ENCODE measurements around the gene ATXN1.

Gene ATXN1

DNA sequence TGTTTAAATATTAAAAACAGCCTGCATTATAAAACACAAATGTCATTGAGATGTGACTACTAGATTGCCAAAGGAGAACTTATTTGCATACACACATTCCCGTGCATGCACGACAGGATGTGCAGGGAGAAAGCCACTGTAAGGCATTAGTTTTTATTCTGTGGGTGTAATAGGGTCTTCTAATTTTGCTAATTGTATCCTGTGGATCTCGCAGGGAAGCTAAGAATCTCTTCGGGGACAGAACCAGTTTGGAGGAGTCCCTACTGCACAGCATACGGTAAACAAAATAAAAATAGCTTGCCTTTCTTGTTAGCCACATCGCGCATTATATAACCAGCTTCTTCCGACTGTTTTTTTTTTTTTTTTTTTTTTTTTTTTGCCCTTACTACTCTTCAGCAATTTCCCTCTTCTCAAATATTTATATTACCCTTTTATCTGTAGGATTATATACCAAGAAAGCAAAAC, 2.0 kb downstream of the ATXN1 start:
- Histone ChIP-seq H3K9me3 (ENCODE audit: control insufficient read depth in 1 of 2, low read length in 2 of 2) (no peaks in the 10 kb centered on the region), H3K27me3 (ENCODE audit: low read depth, low read length) (no peaks in the 10 kb centered on the region), H3K4me3 (ENCODE audit: low read depth in 1 of 2, low read length in 2 of 2) (peak overlapping the region; percentile 87 to 88), H3K4me1 (ENCODE audit: control insufficient read depth in 1 of 2, insufficient read depth in 2 of 2, low read length in 2 of 2) (peaks cover 3 to 25% of the 10 kb centered on the region in 2 donors), H3K36me3 (ENCODE audit: control insufficient read depth in 1 of 2, insufficient read depth in 2 of 2, low read length in 2 of 2) (peaks cover 0 to 4% of the 10 kb centered on the region in 2 donors), H3K27ac (ENCODE audit: low read length) (peak overlapping the region; percentile 92)

DNA sequence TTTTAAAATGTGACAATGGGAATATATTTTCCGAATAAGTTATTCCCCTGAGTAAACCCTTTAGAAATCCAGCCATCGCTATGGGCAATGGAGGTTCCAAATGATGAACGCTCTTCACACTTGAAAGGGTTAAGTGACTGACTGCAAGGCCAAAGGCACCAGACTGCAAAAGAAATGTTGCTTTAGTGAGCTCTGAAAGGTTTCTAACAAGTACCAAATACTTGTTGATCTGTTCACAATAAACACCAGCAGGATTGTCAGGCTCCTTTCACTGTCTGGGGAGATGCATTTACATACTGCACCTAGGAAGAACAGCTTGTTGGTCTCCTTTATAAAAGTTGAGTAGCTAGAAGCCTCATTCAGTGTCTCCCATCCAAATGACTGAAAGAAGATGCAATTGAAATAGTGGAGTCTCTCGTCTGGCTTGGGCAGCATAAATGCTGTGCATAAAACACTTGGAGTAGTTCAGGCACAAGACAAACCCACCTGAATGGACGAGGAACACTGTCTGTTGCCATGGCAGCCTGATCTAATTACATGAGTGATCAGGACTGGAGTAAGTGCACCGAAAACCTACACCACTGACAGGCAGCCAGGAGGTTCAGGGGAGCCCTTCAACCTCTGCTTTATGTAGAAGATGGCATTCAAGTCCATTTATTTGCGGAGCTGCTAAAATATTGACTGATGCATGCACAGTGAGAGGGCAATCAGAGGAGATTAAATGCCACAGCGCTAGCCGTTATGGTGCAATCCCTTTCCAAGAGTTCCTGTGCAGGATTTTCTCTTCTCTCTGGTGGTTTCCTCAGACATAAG, 2.9 kb downstream of the ATXN1 start:
- Histone ChIP-seq H3K36me3 (ENCODE audit: control insufficient read depth in 1 of 2, insufficient read depth in 2 of 2, low read length in 2 of 2) (peaks cover 0 to 4% of the 10 kb centered on the region in 2 donors), H3K4me3 (ENCODE audit: low read depth in 1 of 2, low read length in 2 of 2) (peak overlapping the region; percentile 87 to 88), H3K27me3 (ENCODE audit: low read depth, low read length) (no peaks in the 10 kb centered on the region), H3K4me1 (ENCODE audit: control insufficient read depth in 1 of 2, insufficient read depth in 2 of 2, low read length in 2 of 2) (peaks cover 3 to 20% of the 10 kb centered on the region in 2 donors), H3K27ac (ENCODE audit: low read length) (no peak overlapping the region), H3K9me3 (ENCODE audit: control insufficient read depth in 1 of 2, low read length in 2 of 2) (no peaks in the 10 kb centered on the region)

DNA sequence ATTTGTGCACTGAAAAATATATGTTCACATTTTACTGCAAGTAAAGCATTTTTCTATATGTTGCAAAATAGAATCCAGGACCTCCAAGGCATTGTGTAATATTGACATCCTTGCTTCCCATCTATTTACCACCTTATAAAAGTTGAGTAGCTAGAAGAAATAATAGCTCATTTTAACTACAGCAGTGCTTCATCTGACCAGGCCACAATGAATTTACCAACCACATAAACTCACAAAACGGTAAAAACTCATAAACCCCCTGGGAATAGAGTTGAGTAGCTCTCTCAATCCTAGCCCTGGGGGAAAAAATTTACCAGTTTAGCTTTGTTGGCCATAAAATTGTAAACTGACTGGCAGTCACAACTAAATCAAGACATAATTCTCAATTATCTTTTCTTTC, 3.9 kb downstream of the ATXN1 start:
- Histone ChIP-seq H3K27ac (ENCODE audit: low read length) (no peak overlapping the region), H3K27me3 (ENCODE audit: low read depth, low read length) (no peaks in the 10 kb centered on the region), H3K4me3 (ENCODE audit: low read depth in 1 of 2, low read length in 2 of 2) (no peak overlapping the region), H3K36me3 (ENCODE audit: control insufficient read depth in 1 of 2, insufficient read depth in 2 of 2, low read length in 2 of 2) (peaks cover 0 to 4% of the 10 kb centered on the region in 2 donors), H3K9me3 (ENCODE audit: control insufficient read depth in 1 of 2, low read length in 2 of 2) (no peaks in the 10 kb centered on the region), H3K4me1 (ENCODE audit: control insufficient read depth in 1 of 2, insufficient read depth in 2 of 2, low read length in 2 of 2) (peaks cover 11 to 26% of the 10 kb centered on the region in 2 donors)

DNA sequence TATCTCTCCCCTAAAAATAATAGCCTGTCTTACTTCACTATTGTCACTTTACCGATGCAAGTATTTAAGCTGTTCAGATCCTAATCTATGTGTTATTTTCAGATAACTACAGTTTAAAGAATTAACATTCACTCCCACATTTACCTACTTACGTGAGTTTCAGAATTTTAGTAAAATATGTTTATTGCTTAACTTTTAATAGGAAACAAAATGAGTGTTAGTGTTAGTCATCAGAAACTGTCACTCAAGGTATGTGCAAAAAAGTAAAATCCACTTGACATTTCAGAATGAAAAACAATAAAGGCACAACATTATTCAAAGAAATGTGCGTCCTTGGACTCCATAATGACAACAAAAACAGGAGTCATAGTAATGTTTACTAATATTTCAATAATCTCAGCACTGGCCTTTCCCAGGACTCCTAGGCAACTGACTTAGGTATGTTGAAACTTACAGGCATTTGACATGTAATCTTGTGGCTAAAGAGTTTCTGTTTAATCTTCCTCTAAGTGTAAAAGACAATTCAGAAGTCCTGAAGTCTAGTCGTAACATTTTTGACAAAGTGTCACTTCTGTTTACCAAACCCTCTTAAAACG, 4.5 kb downstream of the ATXN1 start:
- Histone ChIP-seq H3K4me1 (ENCODE audit: control insufficient read depth in 1 of 2, insufficient read depth in 2 of 2, low read length in 2 of 2) (peaks cover 16 to 26% of the 10 kb centered on the region in 2 donors), H3K36me3 (ENCODE audit: control insufficient read depth in 1 of 2, insufficient read depth in 2 of 2, low read length in 2 of 2) (peaks cover 0 to 4% of the 10 kb centered on the region in 2 donors), H3K4me3 (ENCODE audit: low read depth in 1 of 2, low read length in 2 of 2) (no peak overlapping the region), H3K9me3 (ENCODE audit: control insufficient read depth in 1 of 2, low read length in 2 of 2) (no peaks in the 10 kb centered on the region), H3K27me3 (ENCODE audit: low read depth, low read length) (no peaks in the 10 kb centered on the region), H3K27ac (ENCODE audit: low read length) (no peak overlapping the region)

DNA sequence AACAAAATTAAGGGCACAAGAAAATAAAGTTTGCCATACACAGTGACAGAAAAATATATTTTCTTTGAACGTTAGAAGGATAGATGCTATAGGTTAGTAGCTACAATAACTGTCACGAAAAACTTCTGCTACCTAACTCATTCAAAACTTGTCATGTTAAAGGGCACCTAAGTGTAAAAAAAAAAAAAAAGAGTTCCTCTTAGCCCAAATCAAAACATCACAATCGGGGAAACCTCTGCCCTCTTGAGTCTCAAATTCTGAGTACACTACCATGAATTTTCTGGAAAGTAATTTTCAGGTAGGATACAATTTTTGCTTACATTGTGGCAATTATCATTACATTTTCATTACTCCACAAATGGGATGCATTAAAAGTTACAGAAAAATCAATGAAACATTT, 5.7 kb downstream of the ATXN1 start:
- H3K27ac ChIP-seq (ENCODE audit: low read length), result no peak overlapping the region
- no peaks in the 10 kb centered on the region for H3K27me3 ChIP-seq (ENCODE audit: low read depth, low read length)
- H3K4me3 ChIP-seq (ENCODE audit: low read depth in 1 of 2, low read length in 2 of 2), result no peak overlapping the region
- H3K4me1 ChIP-seq (ENCODE audit: control insufficient read depth in 1 of 2, insufficient read depth in 2 of 2, low read length in 2 of 2), result peaks cover 16 to 26% of the 10 kb centered on the region in 2 donors
- peaks cover 0 to 4% of the 10 kb centered on the region in 2 donors for H3K36me3 ChIP-seq (ENCODE audit: control insufficient read depth in 1 of 2, insufficient read depth in 2 of 2, low read length in 2 of 2)
- no peaks in the 10 kb centered on the region for H3K9me3 ChIP-seq (ENCODE audit: control insufficient read depth in 1 of 2, low read length in 2 of 2)

DNA sequence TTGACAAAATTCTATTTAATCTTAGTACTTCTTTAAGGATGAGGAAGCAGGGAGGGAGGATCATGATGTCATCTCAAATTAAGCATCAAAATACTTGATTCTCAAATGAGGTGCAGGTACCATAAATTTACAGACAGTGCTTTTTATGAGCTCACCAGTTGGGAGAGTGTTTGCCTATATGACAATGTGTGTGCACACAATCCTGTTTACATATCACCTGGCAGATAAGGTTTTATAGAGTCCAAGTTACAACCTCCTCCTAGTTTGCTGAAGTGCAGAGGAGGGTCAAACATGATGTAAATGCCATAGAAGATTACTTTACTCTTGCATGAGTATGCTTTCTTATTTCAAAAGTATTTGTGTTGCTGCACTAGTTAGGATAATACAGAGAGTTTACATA, 6.4 kb downstream of the ATXN1 start:
- H3K27ac ChIP-seq (ENCODE audit: low read length), result no peak overlapping the region

DNA sequence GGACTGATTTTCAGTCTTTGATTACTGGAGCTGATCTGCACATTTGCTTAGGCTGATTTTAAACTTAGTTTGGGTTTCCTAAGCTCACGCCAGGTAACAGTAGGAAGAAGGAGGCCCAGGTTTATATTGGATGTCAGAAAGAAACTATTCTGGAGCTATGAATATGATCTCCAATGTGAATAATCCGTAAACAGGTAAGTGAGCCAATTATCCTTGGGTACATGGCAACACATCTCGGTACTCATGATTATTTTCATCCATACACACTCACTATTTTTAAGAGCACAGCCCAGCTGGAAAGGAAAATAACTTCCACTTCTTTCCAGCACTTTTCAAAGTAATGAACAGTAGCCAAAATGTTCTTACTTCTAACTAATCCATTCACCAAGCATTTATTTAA, 7.0 kb downstream of the ATXN1 start:
- Histone ChIP-seq H3K4me3 (ENCODE audit: low read depth in 1 of 2, low read length in 2 of 2) (no peak overlapping the region), H3K27ac (ENCODE audit: low read length) (no peak overlapping the region), H3K9me3 (ENCODE audit: control insufficient read depth in 1 of 2, low read length in 2 of 2) (no peaks in the 10 kb centered on the region)

More for the DNA sequence above, 6.4 kb downstream of the ATXN1 start:
- Histone ChIP-seq H3K4me1 (ENCODE audit: control insufficient read depth in 1 of 2, insufficient read depth in 2 of 2, low read length in 2 of 2) (peaks cover 16 to 26% of the 10 kb centered on the region in 2 donors), H3K27me3 (ENCODE audit: low read depth, low read length) (no peaks in the 10 kb centered on the region), H3K4me3 (ENCODE audit: low read depth in 1 of 2, low read length in 2 of 2) (no peak overlapping the region), H3K36me3 (ENCODE audit: control insufficient read depth in 1 of 2, insufficient read depth in 2 of 2, low read length in 2 of 2) (peaks cover 0 to 4% of the 10 kb centered on the region in 2 donors), H3K9me3 (ENCODE audit: control insufficient read depth in 1 of 2, low read length in 2 of 2) (no peaks in the 10 kb centered on the region)

DNA sequence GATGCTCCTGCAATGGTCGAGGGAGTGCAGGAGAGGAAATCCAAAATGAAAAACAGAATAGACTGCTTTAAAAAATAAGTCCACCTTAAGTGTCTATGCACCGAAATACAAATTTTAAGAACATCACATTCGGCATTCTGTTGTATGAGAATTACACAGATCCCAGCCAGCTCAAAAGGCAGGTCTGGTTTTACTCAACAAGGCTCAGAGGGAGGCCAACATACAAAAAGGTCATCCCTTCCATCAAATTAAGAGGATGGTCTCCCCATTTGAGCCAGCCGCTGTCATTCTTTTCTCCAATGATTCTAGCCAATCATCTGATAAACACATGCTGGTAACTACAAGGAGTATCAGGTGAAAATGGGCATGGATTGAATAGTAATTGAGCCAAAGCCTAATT, 7.9 kb downstream of the ATXN1 start:
- H3K4me1 ChIP-seq (ENCODE audit: control insufficient read depth in 1 of 2, insufficient read depth in 2 of 2, low read length in 2 of 2), result peaks cover 17 to 18% of the 10 kb centered on the region in 2 donors
- H3K27me3 ChIP-seq (ENCODE audit: low read depth, low read length), result no peaks in the 10 kb centered on the region
- H3K27ac ChIP-seq (ENCODE audit: low read length), result no peak overlapping the region
- H3K4me3 ChIP-seq (ENCODE audit: low read depth in 1 of 2, low read length in 2 of 2), result no peak overlapping the region
- no peaks in the 10 kb centered on the region for H3K9me3 ChIP-seq (ENCODE audit: control insufficient read depth in 1 of 2, low read length in 2 of 2)
- no peaks in the 10 kb centered on the region for H3K36me3 ChIP-seq (ENCODE audit: control insufficient read depth in 1 of 2, insufficient read depth in 2 of 2, low read length in 2 of 2)

More for the DNA sequence above, 7.0 kb downstream of the ATXN1 start:
- H3K36me3 ChIP-seq (ENCODE audit: control insufficient read depth in 1 of 2, insufficient read depth in 2 of 2, low read length in 2 of 2), result no peaks in the 10 kb centered on the region
- no peaks in the 10 kb centered on the region for H3K27me3 ChIP-seq (ENCODE audit: low read depth, low read length)
- peaks cover 16 to 26% of the 10 kb centered on the region in 2 donors for H3K4me1 ChIP-seq (ENCODE audit: control insufficient read depth in 1 of 2, insufficient read depth in 2 of 2, low read length in 2 of 2)

DNA sequence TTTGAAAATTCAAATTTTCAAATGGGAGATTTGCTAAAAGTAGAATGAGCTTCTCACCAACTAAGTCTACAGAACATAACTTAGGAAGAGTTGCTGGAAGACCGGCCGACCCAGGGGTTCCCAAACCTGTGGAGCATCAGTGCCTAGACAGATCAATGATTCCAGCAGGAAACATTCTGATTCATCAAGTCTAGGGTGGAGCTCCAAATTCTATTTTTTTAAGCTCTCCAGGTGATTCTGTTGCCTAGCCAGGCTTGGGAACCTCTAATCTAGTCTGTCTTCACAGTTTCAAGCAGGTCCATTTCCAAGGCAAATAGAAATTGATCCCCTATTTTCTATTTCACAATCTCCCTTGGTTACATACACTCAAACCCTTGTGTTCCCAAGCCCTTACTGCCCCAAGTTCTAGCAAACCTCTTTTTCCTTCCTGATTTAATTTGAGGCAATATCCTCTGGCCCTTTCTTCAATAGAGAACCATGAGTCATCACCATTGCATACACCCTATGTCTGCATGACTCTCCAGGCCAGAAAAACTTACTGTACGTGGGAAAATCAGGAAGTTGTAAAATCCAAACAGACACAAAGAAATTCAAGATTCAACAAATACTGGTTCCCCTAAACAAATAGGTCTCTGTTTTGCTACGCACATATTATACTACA, 8.9 kb downstream of the ATXN1 start:
- peaks cover 22 to 27% of the 10 kb centered on the region in 2 donors for H3K4me1 ChIP-seq (ENCODE audit: control insufficient read depth in 1 of 2, insufficient read depth in 2 of 2, low read length in 2 of 2)
- H3K36me3 ChIP-seq (ENCODE audit: control insufficient read depth in 1 of 2, insufficient read depth in 2 of 2, low read length in 2 of 2), result no peaks in the 10 kb centered on the region
- H3K27me3 ChIP-seq (ENCODE audit: low read depth, low read length), result no peaks in the 10 kb centered on the region
- peak overlapping the region; percentile 57 for H3K27ac ChIP-seq (ENCODE audit: low read length)
- no peak overlapping the region for H3K4me3 ChIP-seq (ENCODE audit: low read depth in 1 of 2, low read length in 2 of 2)
- no peaks in the 10 kb centered on the region for H3K9me3 ChIP-seq (ENCODE audit: control insufficient read depth in 1 of 2, low read length in 2 of 2)

DNA sequence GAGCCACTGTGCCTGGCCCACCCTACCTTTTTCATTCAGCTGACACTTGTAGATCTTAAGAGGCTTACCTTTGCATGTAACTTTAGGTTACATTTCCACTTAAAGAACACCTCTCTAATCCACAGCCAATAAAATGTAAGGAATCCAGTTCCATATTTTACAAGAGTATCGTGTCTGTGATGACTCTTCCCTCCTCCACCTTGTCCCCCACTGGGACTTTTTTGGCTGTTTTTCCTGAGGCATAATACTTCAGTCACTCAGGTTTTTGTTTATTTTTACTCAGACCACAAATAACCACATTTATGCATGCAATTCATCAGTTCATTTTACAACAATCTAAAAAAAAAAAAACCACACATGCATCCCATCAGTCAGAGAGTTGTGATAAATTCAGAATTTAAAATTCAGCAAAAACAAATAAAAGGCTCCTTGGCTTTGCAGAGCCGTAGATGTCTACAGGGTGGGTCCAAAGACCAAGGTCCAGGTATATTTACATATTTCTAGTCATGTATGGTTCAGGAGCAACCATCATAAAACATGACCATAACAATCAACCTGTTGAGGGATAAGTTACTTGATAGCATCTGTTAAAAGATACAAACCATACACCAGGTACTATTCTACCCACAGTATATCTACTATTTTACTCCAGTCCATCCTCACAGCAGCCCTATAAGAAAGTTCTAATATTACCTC, 9.9 kb downstream of the ATXN1 start:
- Histone ChIP-seq H3K4me1 (ENCODE audit: control insufficient read depth in 1 of 2, insufficient read depth in 2 of 2, low read length in 2 of 2) (peaks cover 26 to 30% of the 10 kb centered on the region in 2 donors), H3K9me3 (ENCODE audit: control insufficient read depth in 1 of 2, low read length in 2 of 2) (no peaks in the 10 kb centered on the region)

DNA sequence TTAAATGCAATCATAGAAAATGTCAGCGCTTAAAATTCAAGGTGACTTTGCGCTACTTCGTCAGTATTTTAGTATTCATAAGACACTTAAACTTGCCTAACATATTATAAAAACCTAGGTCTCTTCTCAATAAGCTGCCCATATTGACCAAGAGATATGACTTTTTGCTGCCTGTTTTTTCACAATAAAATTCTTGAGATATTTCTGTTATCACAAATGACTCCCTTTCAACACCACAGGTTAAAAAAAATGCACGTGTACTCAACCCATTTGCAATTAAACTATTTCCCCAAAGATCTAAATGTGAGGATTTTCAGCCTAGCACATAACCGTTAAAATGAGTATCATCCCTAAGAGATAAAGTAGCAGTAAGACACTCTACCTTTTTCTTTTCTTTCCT, 10.7 kb downstream of the ATXN1 start:
- Histone ChIP-seq H3K36me3 (ENCODE audit: control insufficient read depth in 1 of 2, insufficient read depth in 2 of 2, low read length in 2 of 2) (no peaks in the 10 kb centered on the region), H3K27ac (ENCODE audit: low read length) (no peak overlapping the region), H3K4me1 (ENCODE audit: control insufficient read depth in 1 of 2, insufficient read depth in 2 of 2, low read length in 2 of 2) (peaks cover 26 to 35% of the 10 kb centered on the region in 2 donors), H3K27me3 (ENCODE audit: low read depth, low read length) (no peaks in the 10 kb centered on the region), H3K9me3 (ENCODE audit: control insufficient read depth in 1 of 2, low read length in 2 of 2) (no peaks in the 10 kb centered on the region), H3K4me3 (ENCODE audit: low read depth in 1 of 2, low read length in 2 of 2) (no peak overlapping the region)

More for the DNA sequence above, 9.9 kb downstream of the ATXN1 start:
- Histone ChIP-seq H3K4me3 (ENCODE audit: low read depth in 1 of 2, low read length in 2 of 2) (no peak overlapping the region), H3K36me3 (ENCODE audit: control insufficient read depth in 1 of 2, insufficient read depth in 2 of 2, low read length in 2 of 2) (no peaks in the 10 kb centered on the region), H3K27ac (ENCODE audit: low read length) (no peak overlapping the region), H3K27me3 (ENCODE audit: low read depth, low read length) (no peaks in the 10 kb centered on the region)

Measured in muscle layer of duodenum (tissue), 2 donors.